ENCODE results near the gene SEC24B.

The SEC24B gene

GRCh38 chr4:109576462-109576861 lies 142.8 kb downstream of the SEC24B start:
- peak; percentile 28; the same call in 1 of the 2 replicates for TF ChIP-seq TAF1 (IDR thresholded peaks at IDR 0.05; ENCODE audit: borderline replicate concordance, insufficient read depth, low read length)
- TF ChIP-seq, protein P1, sequence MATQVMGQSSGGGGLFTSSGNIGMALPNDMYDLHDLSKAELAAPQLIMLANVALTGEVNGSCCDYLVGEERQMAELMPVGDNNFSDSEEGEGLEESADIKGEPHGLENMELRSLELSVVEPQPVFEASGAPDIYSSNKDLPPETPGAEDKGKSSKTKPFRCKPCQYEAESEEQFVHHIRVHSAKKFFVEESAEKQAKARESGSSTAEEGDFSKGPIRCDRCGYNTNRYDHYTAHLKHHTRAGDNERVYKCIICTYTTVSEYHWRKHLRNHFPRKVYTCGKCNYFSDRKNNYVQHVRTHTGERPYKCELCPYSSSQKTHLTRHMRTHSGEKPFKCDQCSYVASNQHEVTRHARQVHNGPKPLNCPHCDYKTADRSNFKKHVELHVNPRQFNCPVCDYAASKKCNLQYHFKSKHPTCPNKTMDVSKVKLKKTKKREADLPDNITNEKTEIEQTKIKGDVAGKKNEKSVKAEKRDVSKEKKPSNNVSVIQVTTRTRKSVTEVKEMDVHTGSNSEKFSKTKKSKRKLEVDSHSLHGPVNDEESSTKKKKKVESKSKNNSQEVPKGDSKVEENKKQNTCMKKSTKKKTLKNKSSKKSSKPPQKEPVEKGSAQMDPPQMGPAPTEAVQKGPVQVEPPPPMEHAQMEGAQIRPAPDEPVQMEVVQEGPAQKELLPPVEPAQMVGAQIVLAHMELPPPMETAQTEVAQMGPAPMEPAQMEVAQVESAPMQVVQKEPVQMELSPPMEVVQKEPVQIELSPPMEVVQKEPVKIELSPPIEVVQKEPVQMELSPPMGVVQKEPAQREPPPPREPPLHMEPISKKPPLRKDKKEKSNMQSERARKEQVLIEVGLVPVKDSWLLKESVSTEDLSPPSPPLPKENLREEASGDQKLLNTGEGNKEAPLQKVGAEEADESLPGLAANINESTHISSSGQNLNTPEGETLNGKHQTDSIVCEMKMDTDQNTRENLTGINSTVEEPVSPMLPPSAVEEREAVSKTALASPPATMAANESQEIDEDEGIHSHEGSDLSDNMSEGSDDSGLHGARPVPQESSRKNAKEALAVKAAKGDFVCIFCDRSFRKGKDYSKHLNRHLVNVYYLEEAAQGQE (IDR thresholded peaks at IDR 0.05; ENCODE audit: insufficient read depth in 1 of 2, low read depth in 2 of 2, low read length in 2 of 2): 0 out of 4 replicates have a peak, but pooled peaks of 1 of the 2 experiments have one; percentile 34
- peak; percentile 81; the same call in 1 of the 2 replicates for TF ChIP-seq SIN3A (IDR thresholded peaks at IDR 0.05; ENCODE audit: borderline replicate concordance, insufficient read depth, low read length)
- TF ChIP-seq POLR2AphosphoS5 (IDR thresholded peaks at IDR 0.05; ENCODE audit: low read depth, low read length): peak; percentile 31; the same call in 1 of the 2 replicates
- TF ChIP-seq FOXP2 (optimal IDR thresholded peaks at IDR 0.05; ENCODE audit: borderline replicate concordance, extremely low read depth, extremely low read length, insufficient read depth): peak; percentile 17

GRCh38 chr4:109578846-109579245 lies 145.2 kb downstream of the SEC24B start:
- TF ChIP-seq POLR2AphosphoS5 (IDR thresholded peaks at IDR 0.05; ENCODE audit: low read depth, low read length): no peak
- no peak for TF ChIP-seq TAF1 (IDR thresholded peaks at IDR 0.05; ENCODE audit: borderline replicate concordance, insufficient read depth, low read length)

DNA sequence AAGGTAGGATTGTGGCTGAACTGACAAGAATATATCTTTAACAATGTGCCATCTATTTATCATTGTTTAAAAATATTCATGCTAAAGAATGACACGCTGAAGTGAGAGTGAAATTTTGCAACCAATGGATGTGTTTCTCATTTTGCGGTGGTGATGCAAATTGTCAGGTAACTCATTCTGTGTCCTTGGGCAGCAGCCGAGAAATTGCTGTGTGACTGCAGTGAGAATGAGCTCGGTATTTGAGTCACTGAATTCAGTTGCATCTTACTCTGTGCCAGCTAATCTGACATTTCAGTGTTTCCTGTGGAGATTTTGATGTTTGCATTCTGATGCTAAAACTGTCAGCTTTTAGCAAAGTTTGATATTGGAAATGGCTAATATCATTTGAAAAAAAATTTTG lies 154.6 kb downstream of the SEC24B start:
- TF ChIP-seq, protein P1 (IDR thresholded peaks at IDR 0.05; ENCODE audit: insufficient read depth in 1 of 2, low read depth in 2 of 2, low read length in 2 of 2): no peak
- no peak for TF ChIP-seq FOXP2 (optimal IDR thresholded peaks at IDR 0.05; ENCODE audit: borderline replicate concordance, extremely low read depth, extremely low read length, insufficient read depth)
- TF ChIP-seq POLR2AphosphoS5 (IDR thresholded peaks at IDR 0.05; ENCODE audit: low read depth, low read length): no peak
- TF ChIP-seq SIN3A (IDR thresholded peaks at IDR 0.05; ENCODE audit: borderline replicate concordance, insufficient read depth, low read length): no peak
- TF ChIP-seq TAF1 (IDR thresholded peaks at IDR 0.05; ENCODE audit: borderline replicate concordance, insufficient read depth, low read length): no peak

DNA sequence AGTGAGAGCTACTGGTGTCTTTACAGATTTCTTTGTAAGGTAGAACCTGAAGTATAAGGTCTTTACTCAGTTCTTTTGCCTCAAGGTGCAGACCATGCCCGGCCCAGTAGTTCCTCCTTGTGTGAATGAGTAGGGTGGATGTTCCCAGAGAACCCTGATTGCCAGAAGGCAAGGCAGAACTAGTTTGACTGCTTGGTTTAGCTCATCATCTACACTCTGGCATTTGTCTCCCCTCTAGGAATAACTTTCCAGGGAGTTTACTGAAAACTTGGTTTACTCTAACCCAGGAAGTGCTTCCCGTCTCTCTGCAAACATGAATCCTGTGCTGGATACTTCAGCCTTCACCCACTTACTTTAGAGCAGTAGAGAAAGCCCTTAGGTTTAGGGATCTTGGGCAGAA lies 155.5 kb downstream of the SEC24B start:
- TF ChIP-seq, protein P1 (IDR thresholded peaks at IDR 0.05; ENCODE audit: insufficient read depth in 1 of 2, low read depth in 2 of 2, low read length in 2 of 2): no peak
- TF ChIP-seq SIN3A (IDR thresholded peaks at IDR 0.05; ENCODE audit: borderline replicate concordance, insufficient read depth, low read length) (no peak), FOXP2 (optimal IDR thresholded peaks at IDR 0.05; ENCODE audit: borderline replicate concordance, extremely low read depth, extremely low read length, insufficient read depth) (no peak), POLR2AphosphoS5 (IDR thresholded peaks at IDR 0.05; ENCODE audit: low read depth, low read length) (no peak), TAF1 (IDR thresholded peaks at IDR 0.05; ENCODE audit: borderline replicate concordance, insufficient read depth, low read length) (no peak)

DNA sequence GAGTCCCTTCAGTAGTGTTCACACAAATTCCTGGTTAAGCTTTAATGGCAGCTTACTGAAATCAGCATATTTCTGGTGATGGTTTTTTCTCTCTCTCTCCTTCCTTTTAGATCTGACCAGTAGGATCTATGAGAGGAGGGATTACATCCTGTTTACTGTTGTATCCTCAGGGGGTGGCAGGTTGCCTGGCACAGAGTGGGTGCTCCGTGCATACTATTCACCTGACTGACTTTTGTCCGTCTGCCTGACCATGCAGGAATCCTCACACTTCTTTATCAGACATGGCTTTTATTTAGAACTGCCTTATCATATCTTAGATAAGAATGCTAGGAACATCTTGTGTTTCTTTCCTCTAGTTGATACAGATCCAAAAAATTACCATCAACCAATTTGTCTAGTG lies 156.0 kb downstream of the SEC24B start:
- TF ChIP-seq TAF1 (IDR thresholded peaks at IDR 0.05; ENCODE audit: borderline replicate concordance, insufficient read depth, low read length): no peak

Data from PFSK-1 (cell line).